Spinal cord (tissue), 10 donors: Measurements from ENCODE around the gene DCXR. TPM values are rescaled to one million over a fixed set of nuclear protein-coding genes. Genes with fewer than 3 reads are reported as not detected.

Source experiments
- DNase-seq, 6 donors: peaks; one replicate each; pipeline versions ENCODE4 v3.0.0 to v3.0.0-alpha.2; 2013 to 2015; ENCODE audit warnings: low spot score in 6 of 6, low read depth in 4 of 6
- H3K27ac ChIP-seq: one replicate; pipeline ENCODE4 v1.5.1; 2013; ENCODE audit warnings: low read depth, low read length, control low read depth
- H3K27me3 ChIP-seq: one replicate; pipeline ENCODE4 v1.6.1; 2013; ENCODE audit warnings: low read length; ENCODE audit not compliant: control insufficient read depth, insufficient read depth
- H3K36me3 ChIP-seq: one replicate; pipeline ENCODE4 v1.6.1; 2013; ENCODE audit warnings: low read length; ENCODE audit not compliant: control insufficient read depth, insufficient read depth
- H3K4me1 ChIP-seq: one replicate; pipeline ENCODE4 v1.6.1; 2013; ENCODE audit warnings: low read length; ENCODE audit not compliant: control insufficient read depth, insufficient read depth
- H3K4me3 ChIP-seq: one replicate; pipeline ENCODE4 v1.5.1; 2013; ENCODE audit warnings: low read depth, low read length, control low read depth
- H3K9me3 ChIP-seq: one replicate; pipeline ENCODE4 v1.6.1; 2013; ENCODE audit warnings: low read length; ENCODE audit not compliant: control insufficient read depth, insufficient read depth
- WGBS: methylation state at CpG from one replicate; pipeline ENCODE4 v1.1.5; 2013; ENCODE audit warnings: missing lambda C conversion rate; ENCODE audit not compliant: insufficient coverage; 5-methylcytosine and 5-hydroxymethylcytosine counted together
- polyA plus RNA-seq, 2 donors: library from polyadenylated mRNA; unstranded; fragments of 120-200 nt; gene quantifications; one replicate each; pipeline ENCODE4 v1.2.1, GENCODE V29; 2013; ENCODE audit not compliant: insufficient read length in 2 of 2
- total RNA-seq, 2 donors: library from RNA; depleted of rRNA in 1 of 2; stranded (reverse); fragments of 120-200 nt in 1 of 2; fragments of >200 nt in 1 of 2; gene quantifications; one replicate each; pipeline versions ENCODE4 v1.2.3 to v1.2.4, GENCODE V29; 2013 to 2014
- donor health status: healthy.

DCXR gene
- total and polyA plus RNA-seq, 4 donors = 44.3 to 145 (median 119) TPM

- Histone ChIP-seq H3K4me3 (no peak overlapping the region), H3K4me1 (peaks cover 11% of the 10 kb centered on the region), H3K9me3 (no peaks in the 10 kb centered on the region), H3K36me3 (peaks cover 43% of the 10 kb centered on the region), H3K27me3 (no peaks in the 10 kb centered on the region), H3K27ac (no peak overlapping the region)
- no peak for DNase-seq
- WGBS = 85% methylated on average over 19 of the region's 25 CpGs
Observed at GRCh38 chr17:82076018-82076784, 38.7 kb upstream of the DCXR start.

DNA sequence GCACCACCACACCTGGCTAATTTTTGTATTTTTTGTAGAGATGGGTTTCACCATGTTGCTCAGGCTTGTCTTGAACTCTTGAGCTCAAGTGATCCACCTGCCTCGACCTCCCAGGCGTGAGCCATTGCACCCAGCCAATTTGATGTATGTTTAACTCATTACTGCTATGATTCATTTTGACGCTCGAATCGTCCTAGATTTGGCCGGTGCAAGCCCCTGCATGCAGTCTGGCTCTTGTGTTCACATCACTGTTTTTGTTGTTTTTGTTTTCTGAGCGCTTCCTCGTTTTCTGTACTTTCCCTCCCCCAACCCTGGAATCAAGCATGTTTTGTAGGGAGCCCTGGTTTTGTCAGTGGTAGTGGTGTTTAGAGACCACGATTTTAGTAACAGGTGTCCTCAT lies 35.9 kb upstream of the DCXR start:
- no peak overlapping the region for H3K27ac ChIP-seq
- no peaks in the 10 kb centered on the region for H3K27me3 ChIP-seq
- peaks cover 16% of the 10 kb centered on the region for H3K36me3 ChIP-seq
- H3K4me1 ChIP-seq = peaks cover 11% of the 10 kb centered on the region
- no peak for DNase-seq
- WGBS = 89% methylated on average over 2 of the region's 9 CpGs
- no peak overlapping the region for H3K4me3 ChIP-seq
- H3K9me3 ChIP-seq = no peaks in the 10 kb centered on the region

- Histone ChIP-seq H3K9me3 (no peaks in the 10 kb centered on the region), H3K4me1 (peaks cover 7% of the 10 kb centered on the region), H3K27me3 (no peaks in the 10 kb centered on the region), H3K27ac (no peak overlapping the region), H3K4me3 (no peak overlapping the region), H3K36me3 (peaks cover 10% of the 10 kb centered on the region)
- no peak for DNase-seq
- WGBS = 83% methylated on average over 2 of the region's 6 CpGs
Observed at GRCh38 chr17:82072827-82073226, 35.3 kb upstream of the DCXR start.

GRCh38 chr17:82070611-82071010 lies 33.1 kb upstream of the DCXR start:
- Histone ChIP-seq H3K27me3 (no peaks in the 10 kb centered on the region), H3K27ac (no peak overlapping the region), H3K36me3 (no peaks in the 10 kb centered on the region), H3K9me3 (no peaks in the 10 kb centered on the region), H3K4me3 (no peak overlapping the region), H3K4me1 (peaks cover 9% of the 10 kb centered on the region)
- no peak for DNase-seq

- WGBS = 5% methylated on average over 84 of the region's 88 CpGs
- H3K4me1 ChIP-seq = peaks cover 27% of the 10 kb centered on the region
- H3K9me3 ChIP-seq = no peaks in the 10 kb centered on the region
- H3K27ac ChIP-seq = peak within 1 kb of the TSS; percentile 71
- H3K36me3 ChIP-seq = peaks cover 44% of the 10 kb centered on the region
- H3K4me3 ChIP-seq = peak within 1 kb of the TSS; percentile 64
- DNase-seq = peak; percentile 29 to 85 (median 48)
- H3K27me3 ChIP-seq = no peaks in the 10 kb centered on the region
Observed at GRCh38 chr17:82065638-82066303, 28.3 kb upstream of the DCXR start, which contains the start of gene DUS1L. DUS1L (minus strand) TSS chr17:82065804; CDS start chr17:82065059, 745 bp downstream.

DNA sequence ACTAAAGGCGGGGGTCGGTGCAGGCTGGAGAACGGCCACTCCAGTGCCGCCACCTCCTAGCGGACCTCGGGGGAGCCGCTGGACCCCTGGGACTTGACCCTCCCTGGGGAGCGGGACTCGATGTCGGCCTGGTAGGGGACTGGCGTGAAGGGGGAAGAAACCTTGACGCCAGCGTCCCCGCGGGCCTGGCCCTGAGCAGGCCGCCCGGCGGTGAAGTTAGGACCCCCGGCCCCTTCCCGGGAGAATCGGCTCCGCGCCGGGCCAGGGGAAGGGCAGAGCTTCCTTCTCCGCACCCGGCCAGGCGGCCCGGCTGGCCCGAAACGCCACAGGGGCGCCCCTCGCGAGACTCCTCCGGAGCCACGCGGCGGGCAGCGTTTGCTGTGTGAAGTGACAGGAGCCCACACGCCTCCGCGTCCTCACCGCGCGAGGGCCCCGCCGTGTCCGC lies 27.7 kb upstream of the DCXR start:
- WGBS = under 1% methylated on average over 47 of the region's 47 CpGs
- Histone ChIP-seq H3K4me3 (peak overlapping the region; percentile 64), H3K36me3 (peaks cover 50% of the 10 kb centered on the region), H3K4me1 (peaks cover 27% of the 10 kb centered on the region), H3K9me3 (no peaks in the 10 kb centered on the region), H3K27ac (no peak overlapping the region), H3K27me3 (no peaks in the 10 kb centered on the region)
- peak in 1 of 6 donors; percentile 28 for DNase-seq

DNA sequence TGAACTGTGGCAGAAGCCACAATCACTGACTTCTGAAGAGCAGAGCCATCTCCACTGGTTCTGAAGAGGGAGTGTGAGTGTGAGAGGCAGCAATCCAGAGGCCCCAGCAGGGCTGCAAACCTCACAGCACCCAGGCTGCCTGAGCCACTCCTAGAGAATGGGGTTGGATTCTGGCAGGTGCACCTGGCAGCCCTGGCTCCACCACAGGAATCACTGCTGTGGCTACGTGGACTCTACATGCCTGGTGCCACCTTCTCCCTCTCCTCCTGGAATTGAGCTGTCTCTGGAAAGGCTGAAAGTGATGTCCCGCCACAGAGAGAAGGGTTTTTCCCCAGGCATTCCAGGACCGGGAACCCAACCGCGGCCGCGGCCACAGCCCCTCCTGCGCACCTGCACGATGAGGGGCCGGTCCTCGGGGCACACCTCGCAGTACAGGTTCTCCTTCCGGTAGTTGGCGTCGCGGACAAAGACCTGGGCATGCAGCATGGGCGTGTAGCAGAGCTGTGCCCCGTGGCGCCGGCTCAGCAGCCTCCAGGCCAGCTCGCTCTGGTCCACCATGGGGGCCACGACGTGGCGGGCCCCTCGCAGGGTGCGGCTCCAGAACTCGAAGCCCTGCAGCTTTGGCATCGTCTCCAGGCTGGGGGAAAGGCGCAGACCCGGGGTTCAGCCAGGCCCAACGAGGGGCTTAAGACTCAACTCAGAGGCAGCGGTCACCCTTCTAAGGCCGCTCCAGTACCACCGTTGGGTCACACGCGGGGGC lies 27.1 kb upstream of the DCXR start:
- DNase-seq = no peak
- Histone ChIP-seq H3K27ac (no peak overlapping the region), H3K4me3 (peak overlapping the region; percentile 64), H3K36me3 (peaks cover 56% of the 10 kb centered on the region), H3K27me3 (no peaks in the 10 kb centered on the region), H3K4me1 (peaks cover 27% of the 10 kb centered on the region), H3K9me3 (no peaks in the 10 kb centered on the region)
- WGBS = 39% methylated on average over 36 of the region's 36 CpGs

DNA sequence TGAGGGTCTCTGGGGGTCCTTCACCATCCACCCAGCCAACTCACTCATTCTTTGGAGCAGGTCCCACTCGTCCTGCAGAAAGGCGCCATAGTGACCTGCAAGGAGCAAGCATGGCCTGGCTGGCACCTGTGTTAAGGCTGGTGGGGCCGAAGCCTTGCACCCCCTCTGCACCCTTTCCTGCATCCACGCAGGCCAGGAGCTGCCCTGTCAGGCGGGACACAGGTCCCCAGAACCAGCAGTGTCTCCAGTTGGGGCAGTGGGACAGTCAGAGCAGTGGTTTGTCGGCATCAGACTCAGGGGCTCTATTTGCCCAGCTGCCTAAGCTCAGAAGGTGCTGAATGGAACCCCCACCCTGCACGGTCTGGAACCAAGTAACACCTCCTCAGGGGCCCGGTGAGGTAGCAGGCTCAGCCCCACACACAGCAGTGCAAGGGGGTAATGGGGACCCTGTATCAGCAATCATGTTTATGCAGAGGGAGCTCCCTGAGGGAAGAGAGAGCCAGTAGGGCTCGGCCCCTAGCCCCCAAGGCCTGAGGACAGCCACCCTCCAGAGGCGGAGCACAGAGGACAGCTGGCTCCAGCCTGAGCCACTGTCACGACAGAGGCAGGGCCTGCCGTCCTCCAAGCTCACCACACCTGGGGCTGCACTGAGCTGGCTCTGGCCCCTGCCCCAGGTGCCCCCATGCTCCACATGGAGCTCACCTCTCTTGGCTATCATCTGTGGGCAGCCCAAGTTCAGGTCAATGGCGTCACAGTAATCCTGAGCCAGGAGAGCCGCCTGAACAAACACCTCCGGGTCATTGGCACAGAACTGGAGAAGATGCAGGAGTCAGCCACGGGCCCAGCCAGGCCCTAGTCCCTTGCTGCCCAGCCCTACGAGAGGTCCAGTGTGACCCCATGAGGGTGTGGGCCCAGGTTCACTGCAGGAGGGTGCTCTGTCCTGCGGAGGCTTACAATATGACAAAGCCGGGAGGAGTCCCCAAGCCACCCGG lies 26.2 kb upstream of the DCXR start:
- no peak overlapping the region for H3K4me3 ChIP-seq
- peaks cover 27% of the 10 kb centered on the region for H3K4me1 ChIP-seq
- no peak for DNase-seq
- peaks cover 65% of the 10 kb centered on the region for H3K36me3 ChIP-seq
- no peaks in the 10 kb centered on the region for H3K9me3 ChIP-seq
- H3K27me3 ChIP-seq = no peaks in the 10 kb centered on the region
- no peak overlapping the region for H3K27ac ChIP-seq
- 92% methylated on average over 18 of the region's 20 CpGs for WGBS

- H3K4me1 ChIP-seq = peaks cover 27% of the 10 kb centered on the region
- no peak overlapping the region for H3K4me3 ChIP-seq
- H3K27ac ChIP-seq = no peak overlapping the region
- peaks cover 72% of the 10 kb centered on the region for H3K36me3 ChIP-seq
- H3K27me3 ChIP-seq = no peaks in the 10 kb centered on the region
- no peak for DNase-seq
- 93% methylated on average over 9 of the region's 9 CpGs for WGBS
- H3K9me3 ChIP-seq = no peaks in the 10 kb centered on the region
Observed at GRCh38 chr17:82062984-82063368, 25.5 kb upstream of the DCXR start.
